IMR-90 (cell line): ENCODE data around the gene MRPS25. TPM values are rescaled to one million over a fixed set of nuclear protein-coding genes. Genes with fewer than 3 reads are reported as not detected.
A peak's percentile ranks its signal among the peaks of the same experiment; 100 is the strongest.

Experiments
- ATAC-seq: fragments of 200-7000 bp; cut with Tn5 transposase; 2 replicates; pipeline ENCODE4 v1.9.1; 2020; ENCODE audit warnings: low read depth, mild to moderate bottlenecking, moderate library complexity
- BruUV-seq: library from RNA; stranded (reverse); fragments of 400-500 nt; replicated peaks from 2 replicates; lab custom pipeline; 2021; lab: Mats Ljungman, UMichigan
- CTCF ChIA-PET: fragments of 300-600 bp; formaldehyde crosslinking; extraction: SDS; loops from one replicate; lab custom pipeline; 2021; ENCODE audit warnings: antibody characterized with exemption; lab: Yijun Ruan, JAX
- POLR2A ChIA-PET: fragments of 300-600 bp; sonication (Branson Sonifier 250); formaldehyde crosslinking; loops from one replicate; lab custom pipeline; 2022; ENCODE audit warnings: antibody characterized with exemption; ENCODE audit not compliant: unreplicated experiment; lab: Charles Lee
- DNase-seq: peaks from one replicate; pipeline ENCODE4 v3.0.0; 2013
- H2AFZ ChIP-seq: replicated peaks from 2 replicates; pipeline ENCODE3; 2013; ENCODE audit warnings: low read length, mild to moderate bottlenecking; ENCODE audit not compliant: poor library complexity
- H2AK5ac ChIP-seq: 2 replicates; pipeline ENCODE4 v1.6.1; 2013; ENCODE audit warnings: low read depth, low read length, inconsistent platforms
- H2AK9ac ChIP-seq: replicated peaks from 2 replicates; pipeline ENCODE3; 2013; ENCODE audit warnings: mild to moderate bottlenecking, low read depth, low read length, moderate library complexity; ENCODE audit not compliant: poor library complexity
- H2BK120ac ChIP-seq: 2 replicates; pipeline ENCODE4 v1.6.1; 2013; ENCODE audit warnings: low read depth, low read length, inconsistent platforms
- H2BK15ac ChIP-seq: 3 replicates; pipeline ENCODE4 v1.6.1; 2013; ENCODE audit warnings: low read depth, low read length, inconsistent platforms
- H2BK20ac ChIP-seq: 2 replicates; pipeline ENCODE4 v1.6.1; 2013; ENCODE audit warnings: low read depth, mild to moderate bottlenecking, inconsistent platforms, low read length, moderate library complexity
- H2BK5ac ChIP-seq: 2 replicates; pipeline ENCODE4 v1.6.1; 2013; ENCODE audit warnings: mild to moderate bottlenecking, low read depth, low read length, inconsistent platforms; ENCODE audit not compliant: poor library complexity, severe bottlenecking
- H3K14ac ChIP-seq: replicated peaks from 2 replicates; pipeline ENCODE4 v1.6.1; 2013; ENCODE audit warnings: low read depth, low read length, inconsistent platforms
- H3K18ac ChIP-seq: 2 replicates; pipeline ENCODE4 v1.6.1; 2013; ENCODE audit warnings: low read depth, low read length, control low read depth
- H3K23ac ChIP-seq: 2 replicates; pipeline ENCODE4 v1.6.1; 2013; ENCODE audit warnings: low read depth, low read length, inconsistent platforms
- H3K27ac ChIP-seq: 2 replicates; pipeline ENCODE4 v1.5.1; 2013; ENCODE audit warnings: mild to moderate bottlenecking, control low read depth, low read length; ENCODE audit not compliant: insufficient read depth
- H3K27me3 ChIP-seq: 2 replicates; pipeline ENCODE4 v1.6.1; 2013; ENCODE audit warnings: low read length; ENCODE audit not compliant: control insufficient read depth, insufficient read depth
- H3K36me3 ChIP-seq: 2 replicates; pipeline ENCODE4 v1.6.1; 2013; ENCODE audit warnings: low read length, mixed read lengths; ENCODE audit not compliant: control insufficient read depth, insufficient read depth
- H3K4ac ChIP-seq: 2 replicates; pipeline ENCODE4 v1.6.1; 2013; ENCODE audit warnings: low read depth, low read length, inconsistent platforms
- H3K4me1 ChIP-seq: 2 replicates; pipeline ENCODE4 v1.6.1; 2013; ENCODE audit warnings: low read length, mixed read lengths; ENCODE audit not compliant: control insufficient read depth, insufficient read depth
- H3K4me2 ChIP-seq: 2 replicates; pipeline ENCODE4 v1.6.1; 2013; ENCODE audit warnings: low read depth, mild to moderate bottlenecking, control low read depth, low read length, moderate library complexity
- H3K4me3 ChIP-seq: 2 replicates; pipeline ENCODE4 v1.5.1; 2013; ENCODE audit warnings: low read depth, mild to moderate bottlenecking, control low read depth, low read length, moderate library complexity; ENCODE audit not compliant: insufficient read depth
- H3K56ac ChIP-seq: 2 replicates; pipeline ENCODE4 v1.6.1; 2013; ENCODE audit warnings: low read length, inconsistent platforms; ENCODE audit not compliant: insufficient read depth; ENCODE audit errors: extremely low read depth
- H3K79me1 ChIP-seq, 2 experiments: 2 replicates each; pipeline ENCODE4 v1.6.1; 2013; ENCODE audit warnings: low read length in 2 of 2, inconsistent platforms in 1 of 2, low read depth in 1 of 2
- H3K9ac ChIP-seq: 2 replicates; pipeline ENCODE4 v1.6.1; 2013; ENCODE audit warnings: low read depth, low read length, control low read depth
- H3K9me1 ChIP-seq: 2 replicates; pipeline ENCODE4 v1.6.1; 2013; ENCODE audit warnings: low read length, inconsistent platforms; ENCODE audit not compliant: insufficient read depth
- H3K9me3 ChIP-seq: 2 replicates; pipeline ENCODE4 v1.6.1; 2013; ENCODE audit warnings: low read length; ENCODE audit not compliant: control insufficient read depth, insufficient read depth
- H4K20me1 ChIP-seq: 2 replicates; pipeline ENCODE4 v1.6.1; 2013; ENCODE audit warnings: low read length, inconsistent platforms; ENCODE audit not compliant: insufficient read depth
- H4K5ac ChIP-seq: 2 replicates; pipeline ENCODE4 v1.6.1; 2013; ENCODE audit warnings: mild to moderate bottlenecking, low read depth, low read length, control low read depth
- H4K8ac ChIP-seq, 2 experiments: 2 replicates each; pipeline ENCODE4 v1.6.1; 2013; ENCODE audit warnings: low read depth in 2 of 2, low read length in 2 of 2, control low read depth in 1 of 2, inconsistent platforms in 1 of 2
- H4K91ac ChIP-seq: 2 replicates; pipeline ENCODE4 v1.6.1; 2013; ENCODE audit warnings: low read depth, low read length, inconsistent platforms; ENCODE audit not compliant: insufficient read depth
- BHLHE40 ChIP-seq: fragments of 150-350 bp; IDR thresholded peaks from 2 replicates; pipeline ENCODE4 v1.6.1; 2016; ENCODE audit warnings: mild to moderate bottlenecking, low read depth, low read length
- CEBPB ChIP-seq: IDR thresholded peaks from 2 replicates; pipeline ENCODE4 v1.6.1; 2012; ENCODE audit warnings: low read depth, low read length, improper control_type of control experiment
- FOS ChIP-seq: fragments of 150-350 bp; IDR thresholded peaks from 2 replicates; pipeline ENCODE4 v1.6.1; 2016; ENCODE audit warnings: low read depth, low read length
- MAZ ChIP-seq: IDR thresholded peaks from 2 replicates; pipeline ENCODE4 v1.6.1; 2012; ENCODE audit warnings: low read depth, mild to moderate bottlenecking, low read length, improper control_type of control experiment, moderate library complexity, borderline replicate concordance
- MXI1 ChIP-seq: IDR thresholded peaks from 2 replicates; pipeline ENCODE4 v1.6.1; 2012; ENCODE audit warnings: low read depth, mild to moderate bottlenecking, low read length, moderate library complexity, borderline replicate concordance
- POLR2A ChIP-seq: IDR thresholded peaks from 2 replicates; pipeline ENCODE4 v1.6.1; 2012; ENCODE audit warnings: mild to moderate bottlenecking, low read depth, low read length
- RAD21 ChIP-seq: IDR thresholded peaks from 2 replicates; pipeline ENCODE4 v1.6.1; 2012; ENCODE audit warnings: low read length, improper control_type of control experiment
- RCOR1 ChIP-seq: IDR thresholded peaks from 2 replicates; pipeline ENCODE4 v1.6.1; 2012; ENCODE audit warnings: mild to moderate bottlenecking, low read length, improper control_type of control experiment; ENCODE audit not compliant: insufficient replicate concordance
- RFX5 ChIP-seq: IDR thresholded peaks from 2 replicates; pipeline ENCODE4 v1.8.0; 2012; ENCODE audit warnings: low read depth, mild to moderate bottlenecking, low read length, moderate library complexity
- SMC3 ChIP-seq: fragments of 150-350 bp; IDR thresholded peaks from 2 replicates; pipeline ENCODE4 v1.6.1; 2016; ENCODE audit warnings: low read depth, mild to moderate bottlenecking, antibody characterized with exemption, low read length, moderate library complexity
- WGBS, 2 experiments: methylation state at CpG; one replicate each; pipeline versions ENCODE4 v1.1.5 to v1.1.7; 2013; ENCODE audit warnings: missing lambda C conversion rate in 2 of 2; ENCODE audit not compliant: insufficient read length in 1 of 2; ENCODE audit errors: extremely low coverage in 2 of 2; 5-methylcytosine and 5-hydroxymethylcytosine counted together
- dilution Hi-C: fragments of 300-500 bp; cut with HindIII; formaldehyde crosslinking; loops from one replicate; pipeline ENCODE4 v1.14.3; 2018; ENCODE audit warnings: low sequenced_read_pairs; ENCODE audit not compliant: unreplicated experiment
- in situ Hi-C: fragments of 300-500 bp; cut with MboI; formaldehyde crosslinking; loops from 3 replicates; pipeline ENCODE4 v1.14.3; 2019; ENCODE audit warnings: low sequenced_read_pairs, inconsistent platforms, mixed read lengths
- intact Hi-C: fragments of 100-400 bp; cut with micrococcal nuclease; formaldehyde crosslinking; loops from 2 replicates; pipeline ENCODE4 v1.10.0; 2022
- polyA plus RNA-seq, 3 experiments: library from polyadenylated mRNA; depleted of rRNA; stranded (reverse); fragments of >200 nt; gene quantifications; 2 replicates each; pipeline ENCODE4 v1.2.3, GENCODE V29; 2012; ENCODE audit warnings: low replicate concordance in 1 of 3
- total RNA-seq: library from RNA; depleted of rRNA; stranded (reverse); fragments of >200 nt; gene quantifications from 2 replicates; pipeline ENCODE4 v1.2.3, GENCODE V29; 2012
- TF ChIP-seq, protein P1 (sequence below): fragments of 150-350 bp; IDR thresholded peaks from 2 replicates; pipeline ENCODE4 v1.6.1; 2017; ENCODE audit warnings: mild to moderate bottlenecking, antibody characterized with exemption, low read length, low read depth
- TF ChIP-seq, protein P2 (sequence below): fragments of 150-350 bp; IDR thresholded peaks from 2 replicates; pipeline ENCODE4 v1.6.1; 2016; ENCODE audit warnings: low read depth, mild to moderate bottlenecking, low read length, moderate library complexity, borderline replicate concordance

The MRPS25 gene
- total and polyA plus RNA-seq, 2 of the 4 experiments (the other 2 are of a cell fraction): 9.0 to 20.8 TPM

DNA sequence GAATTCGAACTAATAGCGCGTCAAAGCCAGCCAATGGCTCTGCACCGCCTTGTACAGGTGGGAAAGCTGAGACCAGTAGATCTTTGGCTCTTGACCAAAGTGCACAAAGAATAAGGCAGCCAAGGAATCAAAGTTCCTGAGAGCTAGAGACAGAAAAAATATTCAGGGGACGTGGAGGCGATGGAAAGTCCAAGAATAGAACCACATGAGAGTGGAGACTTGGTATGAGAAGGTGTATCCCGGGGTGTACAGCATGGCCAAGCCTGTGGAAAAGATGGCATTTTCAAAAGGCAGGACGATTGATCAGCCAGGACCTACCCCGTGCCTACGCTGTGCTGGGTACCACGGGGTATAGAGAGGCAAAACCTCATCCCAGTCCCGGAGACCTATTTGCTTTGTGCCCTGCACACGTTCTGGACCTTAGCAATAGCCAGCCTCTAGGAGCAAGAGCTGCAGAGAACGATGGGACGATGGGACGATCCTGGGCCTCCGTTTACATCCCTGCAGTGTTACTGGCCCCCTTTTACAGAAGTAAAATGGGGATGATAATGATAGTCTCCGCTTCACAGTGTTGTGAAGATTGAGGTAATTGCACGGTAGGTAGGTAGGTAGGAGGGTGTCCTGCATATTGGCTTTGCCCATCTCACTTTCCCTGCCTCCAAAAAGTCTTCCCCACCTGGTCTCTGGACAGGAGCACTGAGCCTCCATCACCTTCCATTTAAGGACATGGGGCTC is 34.4 kb upstream of the MRPS25 start (continued):
- no peak for TF ChIP-seq BHLHE40
- no peak for TF ChIP-seq RFX5

DNA sequence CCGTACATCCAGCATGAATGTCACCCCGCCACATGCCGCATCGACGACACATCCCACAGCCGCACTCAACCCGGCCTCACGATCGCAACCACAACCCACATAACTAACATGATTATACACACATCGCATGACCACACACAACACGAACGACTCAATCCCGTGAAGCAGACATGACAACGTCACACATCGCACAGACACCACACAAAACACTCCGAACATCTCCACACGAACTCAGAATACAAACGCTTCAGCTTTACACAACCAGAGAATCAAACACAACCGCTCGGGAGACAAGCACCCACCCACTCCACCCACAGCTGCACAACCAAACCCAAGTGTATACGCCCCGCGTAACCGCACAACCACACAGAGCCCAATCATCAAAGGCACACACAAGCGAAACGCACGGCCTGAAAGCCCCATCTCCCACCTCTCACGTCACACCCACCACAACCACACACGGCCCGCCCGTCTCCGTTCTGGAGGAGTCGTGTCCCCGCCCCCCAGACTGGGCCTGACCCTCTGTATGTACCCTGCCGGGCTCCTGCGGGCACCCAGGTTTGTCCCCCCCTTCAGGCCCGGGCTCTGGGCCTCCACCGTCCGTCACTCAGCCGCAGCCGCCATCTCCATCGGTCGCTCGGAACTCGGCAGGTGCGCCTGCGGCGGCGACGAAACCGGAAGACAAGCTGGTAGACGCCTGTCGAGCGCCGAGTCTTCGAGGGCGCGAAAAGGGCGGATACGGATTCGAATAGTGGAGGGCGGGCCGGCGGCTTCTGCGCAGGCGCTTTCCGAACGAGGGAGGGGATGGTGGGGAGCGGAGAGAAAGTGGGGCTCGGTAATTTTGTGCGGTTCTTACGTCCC is 33.6 kb upstream of the MRPS25 start, which contains the start of gene RBSN:
Gene RBSN (minus strand): TSS at position 646 of the 861 bp plus-strand sequence. CDS start 3,028 bp downstream, outside the sequence.
- dilution Hi-C loops: no loop called here
- peak within 1 kb of the TSS; percentile 90 for H2AK5ac ChIP-seq
- H3K9me1 ChIP-seq: peaks cover 13% of the 10 kb centered on the region
- in situ Hi-C loops: no loop called here
- intact Hi-C loops: loop anchor here (5.0 kb wide), 1 partner anchor 171 kb away; no protein-coding TSS in a partner anchor
- peak within 1 kb of the TSS; percentile 86 for H3K27ac ChIP-seq
- BruUV-seq: no TSS peak
- no peaks in the 10 kb centered on the region for H4K20me1 ChIP-seq
- H2BK5ac ChIP-seq: peak within 1 kb of the TSS; percentile 86
- H2BK15ac ChIP-seq: no peak within 1 kb of the TSS
- no peaks in the 10 kb centered on the region; the same call in 1 of the 2 replicates for H3K27me3 ChIP-seq
- H2AK9ac ChIP-seq: peak within 1 kb of the TSS; percentile 96
- 0% methylated on average over 40 of the region's 72 CpGs; no CpG with 5 or more reads in 1 of the 2 experiments for WGBS, 2 experiments
- H4K91ac ChIP-seq: peak within 1 kb of the TSS; percentile 53
- H3K4ac ChIP-seq: peak within 1 kb of the TSS; percentile 96
- peak within 1 kb of the TSS; percentile 88 for H3K4me2 ChIP-seq
- H3K4me1 ChIP-seq: peaks cover 9% of the 10 kb centered on the region
- no peak within 1 kb of the TSS for H2BK20ac ChIP-seq
- H3K23ac ChIP-seq: peak within 1 kb of the TSS; percentile 99
- DNase-seq: peak; percentile 92
- peaks cover 11% of the 10 kb centered on the region for H3K36me3 ChIP-seq
- H4K8ac ChIP-seq: peak within 1 kb of the TSS; percentile 95 to 98
- peak; percentile 93 for ATAC-seq
- peak within 1 kb of the TSS; percentile 84 for H3K18ac ChIP-seq
- peaks cover 17 to 28% of the 10 kb centered on the region in 2 experiments for H3K79me1 ChIP-seq
- CTCF ChIA-PET: interaction anchor here (0.6 to 1.0 kb wide), 2 partner anchors 9 to 301 kb away, joined by 3 read pairs; no protein-coding TSS in a partner anchor
- H3K56ac ChIP-seq: peak within 1 kb of the TSS; percentile 82
- H3K9ac ChIP-seq: peak within 1 kb of the TSS; percentile 98
- peak within 1 kb of the TSS; percentile 94 for H2AFZ ChIP-seq
- H3K9me3 ChIP-seq: no peaks in the 10 kb centered on the region
- POLR2A ChIA-PET: interaction anchor here (0.6 to 0.7 kb wide), 2 partner anchors 304 to 709 kb away, joined by 3 read pairs; no protein-coding TSS in a partner anchor
- H3K14ac ChIP-seq: peak within 1 kb of the TSS; percentile 99
- H4K5ac ChIP-seq: peak within 1 kb of the TSS; percentile 91
- peak within 1 kb of the TSS; percentile 85 for H3K4me3 ChIP-seq
- H2BK120ac ChIP-seq: peak within 1 kb of the TSS; percentile 61; the same call in 1 of the 2 replicates
- peak; percentile 69; the same call in 1 of the 2 replicates for TF ChIP-seq POLR2A
- TF ChIP-seq CEBPB: no peak
- peak; percentile 74; the same call in 1 of the 2 replicates for TF ChIP-seq MAZ
- no peak for TF ChIP-seq FOS
- TF ChIP-seq, protein P1, sequence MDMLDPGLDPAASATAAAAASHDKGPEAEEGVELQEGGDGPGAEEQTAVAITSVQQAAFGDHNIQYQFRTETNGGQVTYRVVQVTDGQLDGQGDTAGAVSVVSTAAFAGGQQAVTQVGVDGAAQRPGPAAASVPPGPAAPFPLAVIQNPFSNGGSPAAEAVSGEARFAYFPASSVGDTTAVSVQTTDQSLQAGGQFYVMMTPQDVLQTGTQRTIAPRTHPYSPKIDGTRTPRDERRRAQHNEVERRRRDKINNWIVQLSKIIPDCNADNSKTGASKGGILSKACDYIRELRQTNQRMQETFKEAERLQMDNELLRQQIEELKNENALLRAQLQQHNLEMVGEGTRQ: peak; percentile 34; the same call in 1 of the 2 replicates
- TF ChIP-seq MXI1: no peak; the same call in 1 of the 2 replicates
- TF ChIP-seq, protein P2, sequence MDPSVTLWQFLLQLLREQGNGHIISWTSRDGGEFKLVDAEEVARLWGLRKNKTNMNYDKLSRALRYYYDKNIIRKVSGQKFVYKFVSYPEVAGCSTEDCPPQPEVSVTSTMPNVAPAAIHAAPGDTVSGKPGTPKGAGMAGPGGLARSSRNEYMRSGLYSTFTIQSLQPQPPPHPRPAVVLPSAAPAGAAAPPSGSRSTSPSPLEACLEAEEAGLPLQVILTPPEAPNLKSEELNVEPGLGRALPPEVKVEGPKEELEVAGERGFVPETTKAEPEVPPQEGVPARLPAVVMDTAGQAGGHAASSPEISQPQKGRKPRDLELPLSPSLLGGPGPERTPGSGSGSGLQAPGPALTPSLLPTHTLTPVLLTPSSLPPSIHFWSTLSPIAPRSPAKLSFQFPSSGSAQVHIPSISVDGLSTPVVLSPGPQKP: peak; percentile 74; the same call in 1 of the 2 replicates
- TF ChIP-seq SMC3: no peak
- TF ChIP-seq RAD21: no peak
- TF ChIP-seq RFX5: no peak
- no peak for TF ChIP-seq RCOR1
